OCI-LY7 (cell line): ENCODE measurements around the gene RASGRP1. TPM values are rescaled to one million over a fixed set of nuclear protein-coding genes. Genes with fewer than 3 reads are reported as not detected.

Experiments
- BruUV-seq: library from RNA; stranded (reverse); fragments of 400-500 nt; replicated peaks from 2 replicates; lab custom pipeline; 2021; lab: Mats Ljungman, UMichigan
- CTCF ChIA-PET: fragments of 300-600 bp; sonication (Branson Sonifier 250); formaldehyde crosslinking; loops from one replicate; lab custom pipeline; 2022; ENCODE audit warnings: antibody characterized with exemption; ENCODE audit not compliant: unreplicated experiment; lab: Charles Lee
- POLR2A ChIA-PET: fragments of 300-600 bp; sonication (Branson Sonifier 250); formaldehyde crosslinking; loops from one replicate; lab custom pipeline; 2022; ENCODE audit warnings: antibody characterized with exemption; lab: Charles Lee
- DNase-seq: peaks from one replicate; pipeline ENCODE4 v3.0.0-alpha.2; 2015; ENCODE audit warnings: low spot score
- H2AFZ ChIP-seq: fragments of 200-600 bp; sonication (generic), shearing (Covaris generic); 2 replicates; pipeline ENCODE4 v1.6.1; 2014; ENCODE audit warnings: mild to moderate bottlenecking, antibody characterized with exemption, low read length, moderate library complexity
- H3K27ac ChIP-seq: fragments of 200-600 bp; sonication (generic); 2 replicates; pipeline ENCODE4 v1.5.1; 2014; ENCODE audit warnings: mixed run types, low read depth, mild to moderate bottlenecking, moderate library complexity, low read length, inconsistent platforms; ENCODE audit not compliant: poor library complexity, severe bottlenecking
- H3K36me3 ChIP-seq: fragments of 200-600 bp; sonication (generic); 2 replicates; pipeline ENCODE4 v1.6.1; 2014; ENCODE audit warnings: mild to moderate bottlenecking, antibody characterized with exemption, low read length, moderate library complexity, mixed read lengths; ENCODE audit not compliant: insufficient read depth
- H3K4me1 ChIP-seq: fragments of 200-600 bp; sonication (generic); 2 replicates; pipeline ENCODE4 v1.5.1; 2014; ENCODE audit warnings: mild to moderate bottlenecking, low read length; ENCODE audit not compliant: insufficient read depth, poor library complexity, severe bottlenecking
- H3K4me2 ChIP-seq: fragments of 200-600 bp; sonication (generic); 2 replicates; pipeline ENCODE4 v1.6.1; 2014; ENCODE audit warnings: mild to moderate bottlenecking, low read length
- H3K4me3 ChIP-seq: fragments of 200-600 bp; sonication (generic); 2 replicates; pipeline ENCODE4 v1.5.1; 2014; ENCODE audit warnings: mild to moderate bottlenecking, low read depth, low read length; ENCODE audit not compliant: poor library complexity, severe bottlenecking
- H3K79me2 ChIP-seq: fragments of 200-600 bp; sonication (generic); 2 replicates; pipeline ENCODE4 v1.6.1; 2016; ENCODE audit warnings: low read depth, mild to moderate bottlenecking, low read length, moderate library complexity, mixed read lengths; ENCODE audit not compliant: insufficient read depth
- H3K9me2 ChIP-seq: fragments of 200-600 bp; sonication (generic); 2 replicates; pipeline ENCODE4 v1.6.1; 2016; ENCODE audit warnings: mild to moderate bottlenecking, low read length, mixed read lengths; ENCODE audit not compliant: insufficient read depth
- H3K9me3 ChIP-seq: fragments of 200-600 bp; sonication (generic); 2 replicates; pipeline ENCODE4 v1.6.1; 2014; ENCODE audit warnings: mild to moderate bottlenecking, mixed run types, low read length, mixed read lengths
- H4K20me1 ChIP-seq: fragments of 200-600 bp; sonication (generic); 2 replicates; pipeline ENCODE4 v1.6.1; 2014; ENCODE audit warnings: mild to moderate bottlenecking, antibody characterized with exemption, low read length, moderate library complexity, mixed read lengths; ENCODE audit not compliant: insufficient read depth
- EZH2phosphoT487 ChIP-seq: fragments of 200-600 bp; sonication (generic); IDR thresholded peaks from 2 replicates; pipeline ENCODE4 v1.6.1; 2018; ENCODE audit warnings: low read depth, borderline replicate concordance, mild to moderate bottlenecking, mixed run types, antibody characterized with exemption, low read length, moderate library complexity, mixed read lengths
- intact Hi-C: fragments of 100-400 bp; cut with micrococcal nuclease; formaldehyde crosslinking; loops from one replicate; pipeline ENCODE4 v1.10.0; 2022; ENCODE audit not compliant: unreplicated experiment
- total RNA-seq, 2 experiments: library from RNA; depleted of rRNA in 1 of 2; stranded (reverse); fragments of >200 nt in 1 of 2; shearing (Covaris generic) in 1 of 2; gene quantifications; 2 replicates each; pipeline ENCODE4 v1.2.3, GENCODE V29; 2014 to 2022
- TF ChIP-seq, protein P1 (sequence below): fragments of 200-600 bp; sonication (generic); conservative IDR thresholded peaks from 2 replicates; pipeline ENCODE4 v1.5.1; 2014; ENCODE audit warnings: mild to moderate bottlenecking, antibody characterized with exemption, low read length, moderate library complexity, mixed read lengths

The RASGRP1 gene
- total RNA-seq, 2 experiments from 2014 or later = 6.1 to 17.2 TPM

DNA sequence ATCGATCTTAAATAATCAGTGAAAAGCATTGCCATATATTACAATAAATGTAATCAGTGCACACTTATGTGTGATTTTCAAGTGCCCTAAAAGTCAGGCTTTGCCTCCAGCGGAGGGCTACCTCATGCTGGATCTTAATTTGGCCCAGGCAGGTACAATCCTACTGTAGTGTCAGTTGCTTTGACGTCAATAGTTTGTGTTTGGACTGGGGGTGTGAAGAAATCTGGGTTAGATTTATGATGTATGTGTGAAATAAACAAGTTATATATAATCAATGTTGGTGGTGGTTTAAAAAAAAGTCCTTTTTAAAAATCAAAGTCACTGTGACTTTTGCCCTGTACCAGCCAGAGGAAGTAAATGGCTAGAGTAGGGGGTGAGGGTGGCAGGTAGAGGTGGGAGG is 14.0 kb upstream of the RASGRP1 start:
- Histone ChIP-seq H4K20me1 (no peaks in the 10 kb centered on the region), H3K79me2 (no peaks in the 10 kb centered on the region), H2AFZ (no peak overlapping the region), H3K9me2 (no peaks in the 10 kb centered on the region), H3K4me3 (no peak overlapping the region), H3K4me1 (no peaks in the 10 kb centered on the region), H3K36me3 (no peaks in the 10 kb centered on the region), H3K4me2 (no peak overlapping the region), H3K9me3 (no peaks in the 10 kb centered on the region), H3K27ac (no peak overlapping the region)
- ChIA-PET POLR2A (interaction anchor here (0.7 kb wide), 1 partner anchor 51 kb away, joined by 3 read pairs; no protein-coding TSS in a partner anchor), CTCF (no interaction called here)
- no peak for DNase-seq
- no peak for TF ChIP-seq EZH2phosphoT487
- TF ChIP-seq, protein P1, sequence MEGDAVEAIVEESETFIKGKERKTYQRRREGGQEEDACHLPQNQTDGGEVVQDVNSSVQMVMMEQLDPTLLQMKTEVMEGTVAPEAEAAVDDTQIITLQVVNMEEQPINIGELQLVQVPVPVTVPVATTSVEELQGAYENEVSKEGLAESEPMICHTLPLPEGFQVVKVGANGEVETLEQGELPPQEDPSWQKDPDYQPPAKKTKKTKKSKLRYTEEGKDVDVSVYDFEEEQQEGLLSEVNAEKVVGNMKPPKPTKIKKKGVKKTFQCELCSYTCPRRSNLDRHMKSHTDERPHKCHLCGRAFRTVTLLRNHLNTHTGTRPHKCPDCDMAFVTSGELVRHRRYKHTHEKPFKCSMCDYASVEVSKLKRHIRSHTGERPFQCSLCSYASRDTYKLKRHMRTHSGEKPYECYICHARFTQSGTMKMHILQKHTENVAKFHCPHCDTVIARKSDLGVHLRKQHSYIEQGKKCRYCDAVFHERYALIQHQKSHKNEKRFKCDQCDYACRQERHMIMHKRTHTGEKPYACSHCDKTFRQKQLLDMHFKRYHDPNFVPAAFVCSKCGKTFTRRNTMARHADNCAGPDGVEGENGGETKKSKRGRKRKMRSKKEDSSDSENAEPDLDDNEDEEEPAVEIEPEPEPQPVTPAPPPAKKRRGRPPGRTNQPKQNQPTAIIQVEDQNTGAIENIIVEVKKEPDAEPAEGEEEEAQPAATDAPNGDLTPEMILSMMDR = no peak
- intact Hi-C loops = loop anchor here (5.0 kb wide), 1 partner anchor 54 kb away; no protein-coding TSS in a partner anchor
- BruUV-seq = no TSS peak

GRCh38 chr15:38577424-38577987 is 12.9 kb upstream of the RASGRP1 start:
- H3K79me2 ChIP-seq = no peaks in the 10 kb centered on the region
- intact Hi-C loops = loop anchor here (5.0 kb wide), 1 partner anchor 55 kb away; no protein-coding TSS in a partner anchor
- BruUV-seq = no TSS peak
- H3K9me2 ChIP-seq = no peaks in the 10 kb centered on the region
- no peaks in the 10 kb centered on the region for H3K36me3 ChIP-seq
- POLR2A ChIA-PET = no interaction called here
- H2AFZ ChIP-seq = no peak overlapping the region
- no peak overlapping the region for H3K27ac ChIP-seq
- no peaks in the 10 kb centered on the region for H3K4me1 ChIP-seq
- no peak overlapping the region for H3K4me2 ChIP-seq
- CTCF ChIA-PET = no interaction called here
- DNase-seq = no peak
- H3K9me3 ChIP-seq = no peaks in the 10 kb centered on the region
- no peaks in the 10 kb centered on the region for H4K20me1 ChIP-seq
- TF ChIP-seq EZH2phosphoT487 = no peak
- TF ChIP-seq, protein P1 = no peak
- H3K4me3 ChIP-seq = no peak overlapping the region

DNA sequence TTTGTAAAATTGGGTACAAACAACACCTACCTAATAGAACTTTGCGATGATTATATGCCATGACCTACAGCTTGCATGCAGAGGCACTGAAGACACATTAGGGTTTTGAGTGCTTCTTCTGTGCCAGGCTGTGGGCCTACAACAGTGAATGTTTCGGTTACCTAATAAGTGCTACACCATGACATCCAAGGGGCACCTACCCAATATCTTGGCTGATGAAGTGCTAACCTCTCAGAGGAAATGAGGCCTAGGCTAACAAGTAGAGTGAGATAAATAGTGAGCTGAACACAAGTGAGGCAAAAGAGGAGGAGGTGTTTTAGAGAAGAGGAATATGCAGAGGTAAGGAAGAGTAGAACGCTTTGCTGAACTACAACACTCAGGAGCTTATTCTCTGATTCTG is 12.2 kb upstream of the RASGRP1 start:
- ChIA-PET POLR2A (no interaction called here), CTCF (no interaction called here)
- H3K36me3 ChIP-seq = no peaks in the 10 kb centered on the region
- DNase-seq = no peak
- no peaks in the 10 kb centered on the region for H3K9me3 ChIP-seq
- no peak overlapping the region for H3K4me3 ChIP-seq
- H3K79me2 ChIP-seq = no peaks in the 10 kb centered on the region
- no peaks in the 10 kb centered on the region for H3K4me1 ChIP-seq
- no TSS peak for BruUV-seq
- H4K20me1 ChIP-seq = no peaks in the 10 kb centered on the region
- TF ChIP-seq, protein P1 = no peak
- no peak for TF ChIP-seq EZH2phosphoT487
- H2AFZ ChIP-seq = no peak overlapping the region
- no peak overlapping the region for H3K4me2 ChIP-seq
- H3K27ac ChIP-seq = no peak overlapping the region
- intact Hi-C loops = loop anchor here (5.0 kb wide), 1 partner anchor 55 kb away; no protein-coding TSS in a partner anchor
- H3K9me2 ChIP-seq = no peaks in the 10 kb centered on the region
